HL-60 (cell line): Measurements from ENCODE around the gene GRID1.

Source experiments
- DNase-seq, 2 experiments: peaks; one replicate each; pipeline ENCODE4 v3.0.0-alpha.2; 2010 to 2020; ENCODE audit warnings: low read depth in 1 of 2, low spot score in 1 of 2
- H3K27ac ChIP-seq: fragments of 250-450 bp; sonication (Bioruptor Pico); replicated peaks from 2 replicates; pipeline ENCODE4 v1.5.1; 2020; ENCODE audit warnings: mild to moderate bottlenecking, moderate library complexity
- H3K27me3 ChIP-seq: fragments of 250-450 bp; sonication (Bioruptor Pico); 2 replicates; pipeline ENCODE4 v1.5.1; 2021; ENCODE audit warnings: mild to moderate bottlenecking, moderate library complexity; ENCODE audit not compliant: insufficient read depth, poor library complexity, severe bottlenecking
- H3K4me3 ChIP-seq: replicated peaks from 2 replicates; pipeline ENCODE4 v1.5.1; 2011; ENCODE audit warnings: mild to moderate bottlenecking, control low read depth, low read length; ENCODE audit not compliant: insufficient read depth
- GABPA ChIP-seq: IDR thresholded peaks from 2 replicates; pipeline ENCODE4 v1.6.1; 2012; ENCODE audit warnings: low read depth
- POLR2AphosphoS5 ChIP-seq: IDR thresholded peaks from 2 replicates; pipeline ENCODE4 v1.6.1; 2012; ENCODE audit warnings: low read depth
- SPI1 ChIP-seq: IDR thresholded peaks from 2 replicates; pipeline ENCODE4 v1.6.1; 2012; ENCODE audit warnings: low read depth, mild to moderate bottlenecking, borderline replicate concordance
- TF ChIP-seq, protein P1 (sequence below): IDR thresholded peaks from one replicate; pipeline ENCODE4 v1.5.1; 2011; ENCODE audit warnings: low read length, control low read depth, inconsistent platforms; ENCODE audit not compliant: insufficient read depth
- TF ChIP-seq, protein P2 (sequence below): IDR thresholded peaks from 2 replicates; pipeline ENCODE4 v1.6.1; 2012; ENCODE audit warnings: low read depth; ENCODE audit not compliant: insufficient replicate concordance

The GRID1 gene

DNA sequence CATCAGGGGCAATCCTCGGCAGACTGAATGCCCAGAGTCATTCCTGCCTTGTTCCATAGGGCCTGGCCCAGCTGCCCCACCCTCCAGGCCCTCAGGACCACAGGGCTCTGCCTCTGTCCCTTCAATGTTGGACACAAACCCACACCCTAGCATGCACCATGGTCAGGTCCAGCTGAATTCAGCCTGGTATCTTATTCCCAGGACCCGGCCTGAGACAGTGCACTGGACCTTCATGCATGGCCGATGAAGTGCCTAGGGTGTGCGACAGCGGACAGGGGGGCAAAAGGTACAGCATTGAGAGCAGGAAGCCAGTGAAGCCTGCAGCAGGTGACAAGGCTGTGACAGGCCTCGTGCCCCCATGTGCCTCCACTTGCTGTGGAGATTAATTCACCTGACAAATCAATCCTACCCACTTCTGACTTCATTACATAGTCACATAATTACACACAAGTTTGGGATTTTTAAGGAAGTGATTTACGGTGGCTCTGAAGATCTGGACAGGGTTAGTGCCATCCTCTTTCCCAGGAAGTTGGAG is 261.9 kb downstream of the GRID1 start:
- Histone ChIP-seq H3K4me3 (no peak overlapping the region), H3K27ac (no peak overlapping the region), H3K27me3 (no peaks in the 10 kb centered on the region)
- TF ChIP-seq, protein P1, sequence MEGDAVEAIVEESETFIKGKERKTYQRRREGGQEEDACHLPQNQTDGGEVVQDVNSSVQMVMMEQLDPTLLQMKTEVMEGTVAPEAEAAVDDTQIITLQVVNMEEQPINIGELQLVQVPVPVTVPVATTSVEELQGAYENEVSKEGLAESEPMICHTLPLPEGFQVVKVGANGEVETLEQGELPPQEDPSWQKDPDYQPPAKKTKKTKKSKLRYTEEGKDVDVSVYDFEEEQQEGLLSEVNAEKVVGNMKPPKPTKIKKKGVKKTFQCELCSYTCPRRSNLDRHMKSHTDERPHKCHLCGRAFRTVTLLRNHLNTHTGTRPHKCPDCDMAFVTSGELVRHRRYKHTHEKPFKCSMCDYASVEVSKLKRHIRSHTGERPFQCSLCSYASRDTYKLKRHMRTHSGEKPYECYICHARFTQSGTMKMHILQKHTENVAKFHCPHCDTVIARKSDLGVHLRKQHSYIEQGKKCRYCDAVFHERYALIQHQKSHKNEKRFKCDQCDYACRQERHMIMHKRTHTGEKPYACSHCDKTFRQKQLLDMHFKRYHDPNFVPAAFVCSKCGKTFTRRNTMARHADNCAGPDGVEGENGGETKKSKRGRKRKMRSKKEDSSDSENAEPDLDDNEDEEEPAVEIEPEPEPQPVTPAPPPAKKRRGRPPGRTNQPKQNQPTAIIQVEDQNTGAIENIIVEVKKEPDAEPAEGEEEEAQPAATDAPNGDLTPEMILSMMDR, result no peak
- TF ChIP-seq, protein P2, sequence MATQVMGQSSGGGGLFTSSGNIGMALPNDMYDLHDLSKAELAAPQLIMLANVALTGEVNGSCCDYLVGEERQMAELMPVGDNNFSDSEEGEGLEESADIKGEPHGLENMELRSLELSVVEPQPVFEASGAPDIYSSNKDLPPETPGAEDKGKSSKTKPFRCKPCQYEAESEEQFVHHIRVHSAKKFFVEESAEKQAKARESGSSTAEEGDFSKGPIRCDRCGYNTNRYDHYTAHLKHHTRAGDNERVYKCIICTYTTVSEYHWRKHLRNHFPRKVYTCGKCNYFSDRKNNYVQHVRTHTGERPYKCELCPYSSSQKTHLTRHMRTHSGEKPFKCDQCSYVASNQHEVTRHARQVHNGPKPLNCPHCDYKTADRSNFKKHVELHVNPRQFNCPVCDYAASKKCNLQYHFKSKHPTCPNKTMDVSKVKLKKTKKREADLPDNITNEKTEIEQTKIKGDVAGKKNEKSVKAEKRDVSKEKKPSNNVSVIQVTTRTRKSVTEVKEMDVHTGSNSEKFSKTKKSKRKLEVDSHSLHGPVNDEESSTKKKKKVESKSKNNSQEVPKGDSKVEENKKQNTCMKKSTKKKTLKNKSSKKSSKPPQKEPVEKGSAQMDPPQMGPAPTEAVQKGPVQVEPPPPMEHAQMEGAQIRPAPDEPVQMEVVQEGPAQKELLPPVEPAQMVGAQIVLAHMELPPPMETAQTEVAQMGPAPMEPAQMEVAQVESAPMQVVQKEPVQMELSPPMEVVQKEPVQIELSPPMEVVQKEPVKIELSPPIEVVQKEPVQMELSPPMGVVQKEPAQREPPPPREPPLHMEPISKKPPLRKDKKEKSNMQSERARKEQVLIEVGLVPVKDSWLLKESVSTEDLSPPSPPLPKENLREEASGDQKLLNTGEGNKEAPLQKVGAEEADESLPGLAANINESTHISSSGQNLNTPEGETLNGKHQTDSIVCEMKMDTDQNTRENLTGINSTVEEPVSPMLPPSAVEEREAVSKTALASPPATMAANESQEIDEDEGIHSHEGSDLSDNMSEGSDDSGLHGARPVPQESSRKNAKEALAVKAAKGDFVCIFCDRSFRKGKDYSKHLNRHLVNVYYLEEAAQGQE, result no peak
- TF ChIP-seq POLR2AphosphoS5 (no peak), SPI1 (no peak), GABPA (no peak)
- no peak for DNase-seq

DNA sequence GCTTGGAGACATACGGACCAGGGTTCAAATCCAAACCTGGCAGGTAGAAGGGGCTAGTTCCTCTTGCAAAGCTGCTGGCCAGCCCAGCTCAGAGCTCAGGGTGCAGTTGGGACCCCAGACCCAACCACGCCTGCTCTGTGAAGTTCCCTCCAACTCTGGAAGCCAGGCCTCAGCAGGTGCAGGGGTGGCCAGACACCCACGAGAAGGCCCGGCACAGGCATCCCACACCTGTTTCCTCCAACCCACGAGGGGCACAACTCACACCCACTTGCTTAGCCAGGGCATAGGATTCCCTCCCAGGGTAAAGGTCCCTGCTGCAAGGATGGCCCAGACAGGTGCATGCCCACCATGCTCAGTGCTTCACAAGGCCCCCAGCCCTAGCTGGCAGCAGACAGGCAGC is 262.4 kb downstream of the GRID1 start:
- H3K4me3 ChIP-seq, result no peak overlapping the region
- no peak for DNase-seq
- H3K27ac ChIP-seq, result no peak overlapping the region
- TF ChIP-seq, protein P1, result no peak
- TF ChIP-seq, protein P2, result no peak
- no peak for TF ChIP-seq SPI1
- TF ChIP-seq GABPA, result no peak
- no peak for TF ChIP-seq POLR2AphosphoS5
- no peaks in the 10 kb centered on the region for H3K27me3 ChIP-seq

DNA sequence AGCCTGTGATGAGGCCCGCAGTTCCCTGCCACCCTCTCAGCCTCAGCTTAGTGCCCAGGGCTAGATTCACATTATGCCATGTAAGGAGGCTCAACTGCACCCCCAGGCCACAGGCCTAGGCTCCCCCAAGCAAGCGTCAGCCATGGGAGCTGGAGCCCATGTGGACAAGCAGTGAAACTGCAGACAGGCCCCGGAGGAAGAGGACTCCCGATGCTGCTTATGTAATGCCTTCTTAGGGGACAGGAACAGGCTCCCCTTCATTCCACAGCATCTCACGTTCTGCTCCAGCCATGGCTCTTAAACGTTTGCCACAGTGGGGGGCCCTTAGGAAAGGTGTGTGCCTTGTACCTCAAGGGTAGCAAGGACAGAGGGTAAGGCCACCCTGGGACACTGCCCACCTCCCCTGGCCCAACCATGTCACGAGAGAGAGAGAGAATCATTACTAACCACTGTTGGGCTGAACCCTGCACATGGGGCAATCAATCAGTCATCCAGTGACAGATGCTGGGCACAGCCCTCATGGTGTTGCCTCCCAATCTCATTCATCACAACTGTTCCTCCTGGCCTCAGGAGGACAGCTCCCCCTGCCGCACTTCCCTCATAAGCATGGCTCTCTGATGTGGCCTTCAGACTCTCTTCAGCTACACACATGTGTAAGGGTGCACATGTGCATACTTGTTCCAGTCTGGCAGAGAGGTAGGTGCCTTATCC is 263.0 kb downstream of the GRID1 start:
- no peak overlapping the region for H3K4me3 ChIP-seq
- no peaks in the 10 kb centered on the region for H3K27me3 ChIP-seq
- TF ChIP-seq, protein P1, result no peak
- TF ChIP-seq, protein P2, result no peak
- TF ChIP-seq SPI1 (no peak), POLR2AphosphoS5 (no peak), GABPA (no peak)
- H3K27ac ChIP-seq, result no peak overlapping the region
- no peak for DNase-seq
